GM10847 (cell line): ENCODE data around the gene SLC8A2.

Source experiments
- POLR2A ChIP-seq: IDR thresholded peaks from 2 replicates; pipeline ENCODE4 v1.6.1; 2011; ENCODE audit not compliant: insufficient read length; ENCODE audit errors: extremely low read depth

The SLC8A2 gene

GRCh38 chr19:47398707-47399597 is 72.7 kb downstream of the SLC8A2 start:
- no peak for TF ChIP-seq POLR2A

- TF ChIP-seq POLR2A, result no peak
Observed at GRCh38 chr19:47391510-47392223, 80.0 kb downstream of the SLC8A2 start.

- TF ChIP-seq POLR2A, result no peak
Observed at GRCh38 chr19:47390533-47391488, 80.9 kb downstream of the SLC8A2 start.

GRCh38 chr19:47389150-47389556 is 82.5 kb downstream of the SLC8A2 start:
- no peak for TF ChIP-seq POLR2A

GRCh38 chr19:47381653-47382279 is 89.9 kb downstream of the SLC8A2 start:
- TF ChIP-seq POLR2A, result no peak

GRCh38 chr19:47381121-47381520 is 90.6 kb downstream of the SLC8A2 start:
- TF ChIP-seq POLR2A, result no peak

GRCh38 chr19:47380559-47380958 is 91.1 kb downstream of the SLC8A2 start:
- no peak for TF ChIP-seq POLR2A

- TF ChIP-seq POLR2A, result no peak
Observed at GRCh38 chr19:47379381-47379938, 92.2 kb downstream of the SLC8A2 start.

- TF ChIP-seq POLR2A, result no peak
Observed at GRCh38 chr19:47378246-47378645, 93.4 kb downstream of the SLC8A2 start.
